HepG2 (cell line): Measurements from ENCODE around the gene BBLN.
A peak's percentile ranks its signal among the peaks of the same experiment; 100 is the strongest.

Experiments
- CHCHD3 ChIP-seq: sonication (generic); formaldehyde crosslinking; IDR thresholded peaks from 2 replicates; pipeline ENCODE4 v1.8.0; 2022; ENCODE audit warnings: mild to moderate bottlenecking, missing genetic modification reagents, moderate library complexity
- CTCF ChIP-seq: sonication (generic); formaldehyde crosslinking; IDR thresholded peaks from 2 replicates; pipeline ENCODE4 v1.5.0; 2020; ENCODE audit warnings: mild to moderate bottlenecking, missing genetic modification reagents, moderate library complexity
- EP300 ChIP-seq, 3 experiments: sonication (generic) in 1 of 3; formaldehyde crosslinking in 1 of 3; IDR thresholded peaks; 2 replicates each; pipeline versions ENCODE4 v1.5.1 to v1.6.1; 2011 to 2020; ENCODE audit warnings: low read depth in 2 of 3, low read length in 2 of 3, borderline replicate concordance in 1 of 3, improper control_type of control experiment in 1 of 3, mild to moderate bottlenecking in 1 of 3, missing genetic modification reagents in 1 of 3, moderate library complexity in 1 of 3
- IRF2 ChIP-seq: IDR thresholded peaks from 2 replicates; pipeline ENCODE4 v1.6.1; 2018; ENCODE audit warnings: missing genetic modification reagents, missing compliant biosample characterization
- KLF16 ChIP-seq, 2 experiments: sonication (generic) in 1 of 2; formaldehyde crosslinking in 1 of 2; IDR thresholded peaks; 2 replicates each; pipeline versions ENCODE4 v1.6.1 to v1.8.0; 2016 to 2023; ENCODE audit warnings: missing genetic modification reagents in 2 of 2, missing compliant biosample characterization in 1 of 2
- MXI1 ChIP-seq: IDR thresholded peaks from 3 replicates; pipeline ENCODE4 v1.6.1; 2012; ENCODE audit warnings: low read depth, low read length, inconsistent platforms, borderline replicate concordance
- SP1 ChIP-seq, 2 experiments: fragments of 450-650 bp in 1 of 2; sonication (generic) in 1 of 2; formaldehyde crosslinking in 1 of 2; IDR thresholded peaks; 2 replicates each; pipeline versions ENCODE4 v1.4.0 to v1.6.1; 2016 to 2020; ENCODE audit warnings: missing genetic modification reagents in 1 of 2
- ZNF674 ChIP-seq: sonication (generic); formaldehyde crosslinking; IDR thresholded peaks from 2 replicates; pipeline ENCODE4 v1.5.0; 2020; ENCODE audit warnings: low read depth, mild to moderate bottlenecking, missing genetic modification reagents
- TF ChIP-seq, protein P1 (sequence below): sonication (generic); formaldehyde crosslinking; IDR thresholded peaks from 2 replicates; pipeline ENCODE4 v1.8.0; 2022; ENCODE audit warnings: mild to moderate bottlenecking, missing genetic modification reagents, borderline replicate concordance

GRCh38 chr9:128191406-128192046 lies 31.5 kb downstream of the BBLN start, which contains the start of gene CIZ1:
- TF ChIP-seq MXI1 (0 out of 3 replicates have a peak, but pooled peaks have one; percentile 32), SP1 (IDR thresholded peaks at IDR 0.05) (no peak), SP1 (CRISPR knock-in tag; IDR thresholded peaks at IDR 0.05) (peak; percentile 34; the same call in 1 of the 2 replicates), ZNF674 (CRISPR knock-in tag) (no peak), KLF16 (CRISPR knock-in tag; IDR thresholded peaks at IDR 0.05) (peak; percentile 14 to 60; a peak in 1 of 4 replicates), CTCF (CRISPR knock-in tag) (peak; percentile 81), IRF2 (CRISPR knock-in tag) (no peak; the same call in 1 of the 2 replicates), CHCHD3 (CRISPR knock-in tag) (no peak; the same call in 1 of the 2 replicates), EP300 (IDR thresholded peaks at IDR 0.05; ENCODE audit: low read depth in 2 of 2, low read length in 2 of 2) (no peak), EP300 (CRISPR knock-in tag; IDR thresholded peaks at IDR 0.05; ENCODE audit: borderline replicate concordance) (no peak)
- TF ChIP-seq, protein P1, sequence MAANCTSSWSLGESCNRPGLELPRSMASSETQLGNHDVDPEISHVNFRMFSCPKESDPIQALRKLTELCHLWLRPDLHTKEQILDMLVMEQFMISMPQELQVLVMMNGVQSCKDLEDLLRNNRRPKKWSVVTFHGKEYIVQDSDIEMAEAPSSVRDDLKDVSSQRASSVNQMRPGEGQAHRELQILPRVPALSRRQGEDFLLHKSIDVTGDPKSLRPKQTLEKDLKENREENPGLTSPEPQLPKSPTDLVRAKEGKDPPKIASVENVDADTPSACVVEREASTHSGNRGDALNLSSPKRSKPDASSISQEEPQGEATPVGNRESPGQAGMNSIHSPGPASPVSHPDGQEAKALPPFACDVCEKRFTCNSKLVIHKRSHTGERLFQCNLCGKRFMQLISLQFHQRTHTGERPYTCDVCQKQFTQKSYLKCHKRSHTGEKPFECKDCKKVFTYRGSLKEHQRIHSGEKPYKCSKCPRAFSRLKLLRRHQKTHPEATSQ (CRISPR knock-in tag), result peak; percentile 72; the same call in 1 of the 2 replicates
